Measurements from ENCODE around the gene TBC1D10B.

TBC1D10B gene

GRCh38 chr16:30350134-30350871, 20.0 kb downstream of the TBC1D10B start:
- Histone ChIP-seq H2AK5ac (ENCODE audit: low read length, severe bottlenecking) (no peak overlapping the region), H3K4me2 (ENCODE audit: low read length, poor library complexity, severe bottlenecking) (no peak overlapping the region), H2BK120ac (ENCODE audit: low read depth, low read length) (no peak overlapping the region), H3K79me1 (replicated peaks; ENCODE audit: low read length, poor library complexity, severe bottlenecking) (peaks cover 23% of the 10 kb centered on the region), H3K14ac (ENCODE audit: low read length in 2 of 2) (no peak overlapping the region), H3K9ac (ENCODE audit: low read length) (no peak overlapping the region), H3K27ac (ENCODE audit: low read length, poor library complexity, severe bottlenecking) (no peak overlapping the region), H2BK5ac (ENCODE audit: low read depth, low read length, poor library complexity, severe bottlenecking) (no peak overlapping the region), H2AFZ (ENCODE audit: low read depth, low read length) (no peak overlapping the region), H4K91ac (ENCODE audit: low read length) (no peak overlapping the region), H4K8ac (ENCODE audit: low read length) (no peak overlapping the region), H3K4ac (ENCODE audit: low read depth in 1 of 2, low read length in 2 of 2) (no peak overlapping the region), H3K27me3 (ENCODE audit: control insufficient read depth in 1 of 2, insufficient read depth in 1 of 2, low read length in 2 of 2) (no peaks in the 10 kb centered on the region), H2BK15ac (ENCODE audit: low read depth, poor library complexity, severe bottlenecking) (no peak overlapping the region), H3K9me3 (ENCODE audit: control insufficient read depth, low read length) (no peaks in the 10 kb centered on the region), H3K18ac (ENCODE audit: low read depth in 1 of 2, low read length in 2 of 2) (no peak overlapping the region), H3K4me3 (ENCODE audit: insufficient read depth in 1 of 2, low read depth in 1 of 2, low read length in 2 of 2) (no peak overlapping the region), H3K4me1 (ENCODE audit: control insufficient read depth, insufficient read depth, low read depth, low read length) (peaks cover 29% of the 10 kb centered on the region), H3K36me3 (ENCODE audit: control insufficient read depth in 1 of 2, insufficient read depth in 2 of 2, low read depth in 1 of 2, low read length in 2 of 2) (peaks cover 38 to 40% of the 10 kb centered on the region in 2 experiments), H3K23ac (ENCODE audit: low read length in 2 of 2) (no peak overlapping the region), H2BK12ac (ENCODE audit: low read length in 2 of 2) (no peak overlapping the region)
- 95% methylated on average over 1 of the region's 3 CpGs for WGBS
- peak; percentile 27 for DNase-seq

GRCh38 chr16:30349675-30350074, 20.6 kb downstream of the TBC1D10B start:
- Histone ChIP-seq H3K27me3 (ENCODE audit: control insufficient read depth in 1 of 2, insufficient read depth in 1 of 2, low read length in 2 of 2) (no peaks in the 10 kb centered on the region), H2AFZ (ENCODE audit: low read depth, low read length) (no peak overlapping the region), H3K9me3 (ENCODE audit: control insufficient read depth, low read length) (no peaks in the 10 kb centered on the region), H3K4me2 (ENCODE audit: low read length, poor library complexity, severe bottlenecking) (no peak overlapping the region), H2BK5ac (ENCODE audit: low read depth, low read length, poor library complexity, severe bottlenecking) (no peak overlapping the region), H3K9ac (ENCODE audit: low read length) (no peak overlapping the region), H2BK15ac (ENCODE audit: low read depth, poor library complexity, severe bottlenecking) (no peak overlapping the region), H3K14ac (ENCODE audit: low read length in 2 of 2) (no peak overlapping the region), H3K27ac (ENCODE audit: low read length, poor library complexity, severe bottlenecking) (no peak overlapping the region), H2AK5ac (ENCODE audit: low read length, severe bottlenecking) (no peak overlapping the region), H2BK120ac (ENCODE audit: low read depth, low read length) (no peak overlapping the region), H4K8ac (ENCODE audit: low read length) (no peak overlapping the region), H3K4me1 (ENCODE audit: control insufficient read depth, insufficient read depth, low read depth, low read length) (peaks cover 29% of the 10 kb centered on the region), H3K79me1 (replicated peaks; ENCODE audit: low read length, poor library complexity, severe bottlenecking) (peaks cover 22% of the 10 kb centered on the region), H3K4ac (ENCODE audit: low read depth in 1 of 2, low read length in 2 of 2) (no peak overlapping the region), H3K4me3 (ENCODE audit: insufficient read depth in 1 of 2, low read depth in 1 of 2, low read length in 2 of 2) (no peak overlapping the region), H4K91ac (ENCODE audit: low read length) (no peak overlapping the region), H3K36me3 (ENCODE audit: control insufficient read depth in 1 of 2, insufficient read depth in 2 of 2, low read depth in 1 of 2, low read length in 2 of 2) (peaks cover 38 to 40% of the 10 kb centered on the region in 2 experiments), H3K23ac (ENCODE audit: low read length in 2 of 2) (no peak overlapping the region), H3K18ac (ENCODE audit: low read depth in 1 of 2, low read length in 2 of 2) (no peak overlapping the region), H2BK12ac (ENCODE audit: low read length in 2 of 2) (no peak overlapping the region)
- 96% methylated on average over 3 of the region's 3 CpGs for WGBS
- no peak for DNase-seq

- H3K4me2 ChIP-seq (ENCODE audit: low read length, poor library complexity, severe bottlenecking): no peak overlapping the region
- no peak overlapping the region for H4K8ac ChIP-seq (ENCODE audit: low read length)
- H2AK5ac ChIP-seq (ENCODE audit: low read length, severe bottlenecking): no peak overlapping the region
- no peak overlapping the region for H3K14ac ChIP-seq (ENCODE audit: low read length in 2 of 2)
- H2AFZ ChIP-seq (ENCODE audit: low read depth, low read length): no peak overlapping the region
- no peak overlapping the region for H2BK15ac ChIP-seq (ENCODE audit: low read depth, poor library complexity, severe bottlenecking)
- H3K9me3 ChIP-seq (ENCODE audit: control insufficient read depth, low read length): no peaks in the 10 kb centered on the region
- H3K4me3 ChIP-seq (ENCODE audit: insufficient read depth in 1 of 2, low read depth in 1 of 2, low read length in 2 of 2): no peak overlapping the region
- no peak overlapping the region for H3K18ac ChIP-seq (ENCODE audit: low read depth in 1 of 2, low read length in 2 of 2)
- H3K79me1 ChIP-seq (replicated peaks; ENCODE audit: low read length, poor library complexity, severe bottlenecking): peaks cover 22% of the 10 kb centered on the region
- WGBS: 93% methylated on average over 3 of the region's 7 CpGs
- no peak overlapping the region for H2BK120ac ChIP-seq (ENCODE audit: low read depth, low read length)
- H3K27me3 ChIP-seq (ENCODE audit: control insufficient read depth in 1 of 2, insufficient read depth in 1 of 2, low read length in 2 of 2): no peaks in the 10 kb centered on the region
- no peak overlapping the region for H3K23ac ChIP-seq (ENCODE audit: low read length in 2 of 2)
- H3K4me1 ChIP-seq (ENCODE audit: control insufficient read depth, insufficient read depth, low read depth, low read length): peaks cover 27% of the 10 kb centered on the region
- no peak for DNase-seq
- H3K9ac ChIP-seq (ENCODE audit: low read length): no peak overlapping the region
- H3K36me3 ChIP-seq (ENCODE audit: control insufficient read depth in 1 of 2, insufficient read depth in 2 of 2, low read depth in 1 of 2, low read length in 2 of 2): peaks cover 37 to 39% of the 10 kb centered on the region in 2 experiments
- H3K4ac ChIP-seq (ENCODE audit: low read depth in 1 of 2, low read length in 2 of 2): no peak overlapping the region
- no peak overlapping the region for H2BK12ac ChIP-seq (ENCODE audit: low read length in 2 of 2)
- H2BK5ac ChIP-seq (ENCODE audit: low read depth, low read length, poor library complexity, severe bottlenecking): no peak overlapping the region
- no peak overlapping the region for H4K91ac ChIP-seq (ENCODE audit: low read length)
- H3K27ac ChIP-seq (ENCODE audit: low read length, poor library complexity, severe bottlenecking): no peak overlapping the region
Measured at GRCh38 chr16:30348929-30349328, 21.4 kb downstream of the TBC1D10B start.

GRCh38 chr16:30348113-30348512, 22.2 kb downstream of the TBC1D10B start:
- Histone ChIP-seq H2BK12ac (ENCODE audit: low read length in 2 of 2) (no peak overlapping the region), H4K8ac (ENCODE audit: low read length) (no peak overlapping the region), H2BK120ac (ENCODE audit: low read depth, low read length) (no peak overlapping the region), H4K91ac (ENCODE audit: low read length) (no peak overlapping the region), H3K4me1 (ENCODE audit: control insufficient read depth, insufficient read depth, low read depth, low read length) (peaks cover 19% of the 10 kb centered on the region), H3K18ac (ENCODE audit: low read depth in 1 of 2, low read length in 2 of 2) (no peak overlapping the region), H3K4me2 (ENCODE audit: low read length, poor library complexity, severe bottlenecking) (no peak overlapping the region), H2BK15ac (ENCODE audit: low read depth, poor library complexity, severe bottlenecking) (no peak overlapping the region), H2AK5ac (ENCODE audit: low read length, severe bottlenecking) (no peak overlapping the region), H3K79me1 (replicated peaks; ENCODE audit: low read length, poor library complexity, severe bottlenecking) (peaks cover 16% of the 10 kb centered on the region), H3K27ac (ENCODE audit: low read length, poor library complexity, severe bottlenecking) (no peak overlapping the region), H3K9ac (ENCODE audit: low read length) (no peak overlapping the region), H3K27me3 (ENCODE audit: control insufficient read depth in 1 of 2, insufficient read depth in 1 of 2, low read length in 2 of 2) (no peaks in the 10 kb centered on the region), H3K36me3 (ENCODE audit: control insufficient read depth in 1 of 2, insufficient read depth in 2 of 2, low read depth in 1 of 2, low read length in 2 of 2) (peaks cover 29 to 31% of the 10 kb centered on the region in 2 experiments), H2AFZ (ENCODE audit: low read depth, low read length) (no peak overlapping the region), H3K23ac (ENCODE audit: low read length in 2 of 2) (no peak overlapping the region), H3K14ac (ENCODE audit: low read length in 2 of 2) (no peak overlapping the region), H3K9me3 (ENCODE audit: control insufficient read depth, low read length) (no peaks in the 10 kb centered on the region), H3K4ac (ENCODE audit: low read depth in 1 of 2, low read length in 2 of 2) (no peak overlapping the region), H2BK5ac (ENCODE audit: low read depth, low read length, poor library complexity, severe bottlenecking) (no peak overlapping the region), H3K4me3 (ENCODE audit: insufficient read depth in 1 of 2, low read depth in 1 of 2, low read length in 2 of 2) (no peak overlapping the region)
- 98% methylated on average over 8 of the region's 8 CpGs for WGBS
- no peak for DNase-seq

Data from mesenchymal stem cell (in vitro differentiated cells and primary cell).